HG02840 (cell line): ENCODE data around the gene RHO.
"Not testable (repeated sequence)": the region's sequence is repeated elsewhere in the genome, so short reads cannot be mapped to it uniquely, and the experiment has no call there.

Experiments used
- ATAC-seq: cut with Tn5 transposase; IDR thresholded peaks from one replicate; pipeline ENCODE4 v1.9.1; 2021; ENCODE audit warnings: mild to moderate bottlenecking, moderate library complexity, moderate number of reproducible peaks; ENCODE audit not compliant: unreplicated experiment, low FRiP score

The RHO gene

DNA sequence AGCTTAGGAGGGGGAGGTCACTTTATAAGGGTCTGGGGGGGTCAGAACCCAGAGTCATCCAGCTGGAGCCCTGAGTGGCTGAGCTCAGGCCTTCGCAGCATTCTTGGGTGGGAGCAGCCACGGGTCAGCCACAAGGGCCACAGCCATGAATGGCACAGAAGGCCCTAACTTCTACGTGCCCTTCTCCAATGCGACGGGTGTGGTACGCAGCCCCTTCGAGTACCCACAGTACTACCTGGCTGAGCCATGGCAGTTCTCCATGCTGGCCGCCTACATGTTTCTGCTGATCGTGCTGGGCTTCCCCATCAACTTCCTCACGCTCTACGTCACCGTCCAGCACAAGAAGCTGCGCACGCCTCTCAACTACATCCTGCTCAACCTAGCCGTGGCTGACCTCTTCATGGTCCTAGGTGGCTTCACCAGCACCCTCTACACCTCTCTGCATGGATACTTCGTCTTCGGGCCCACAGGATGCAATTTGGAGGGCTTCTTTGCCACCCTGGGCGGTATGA, at the start of gene RHO:
Gene RHO, plus strand, starts transcription at position 51 of the 512 bp plus-strand sequence. Its CDS starts 95 bp downstream, at position 146.
- no peak for ATAC-seq

DNA sequence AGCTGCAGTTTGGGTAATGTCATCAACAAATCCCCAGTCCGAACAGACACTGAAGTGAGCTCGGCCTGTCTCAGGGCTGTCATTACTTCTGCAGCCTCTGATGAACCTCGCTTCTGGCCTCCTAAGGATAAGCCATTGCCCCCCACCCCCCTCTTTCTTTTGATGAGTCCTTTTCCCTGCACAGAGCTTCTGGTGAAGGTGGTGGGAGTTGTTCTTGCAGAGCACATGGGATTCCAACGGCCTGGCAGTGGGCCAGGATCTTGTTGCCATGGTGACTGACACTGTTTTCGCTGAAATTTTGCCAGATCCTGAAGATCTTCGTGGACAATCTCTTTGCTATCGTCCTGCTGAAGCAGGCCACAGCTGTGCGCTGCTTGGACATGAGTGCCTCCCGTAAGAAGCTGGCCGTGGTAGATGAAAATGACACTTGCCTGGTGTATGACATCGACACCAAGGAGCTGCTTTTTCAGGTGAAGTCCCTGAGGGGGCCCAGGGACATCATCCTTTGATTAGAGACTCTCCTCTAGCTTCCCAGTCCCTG, 47.1 kb upstream of the RHO start:
- ATAC-seq: not testable (repeated sequence)

DNA sequence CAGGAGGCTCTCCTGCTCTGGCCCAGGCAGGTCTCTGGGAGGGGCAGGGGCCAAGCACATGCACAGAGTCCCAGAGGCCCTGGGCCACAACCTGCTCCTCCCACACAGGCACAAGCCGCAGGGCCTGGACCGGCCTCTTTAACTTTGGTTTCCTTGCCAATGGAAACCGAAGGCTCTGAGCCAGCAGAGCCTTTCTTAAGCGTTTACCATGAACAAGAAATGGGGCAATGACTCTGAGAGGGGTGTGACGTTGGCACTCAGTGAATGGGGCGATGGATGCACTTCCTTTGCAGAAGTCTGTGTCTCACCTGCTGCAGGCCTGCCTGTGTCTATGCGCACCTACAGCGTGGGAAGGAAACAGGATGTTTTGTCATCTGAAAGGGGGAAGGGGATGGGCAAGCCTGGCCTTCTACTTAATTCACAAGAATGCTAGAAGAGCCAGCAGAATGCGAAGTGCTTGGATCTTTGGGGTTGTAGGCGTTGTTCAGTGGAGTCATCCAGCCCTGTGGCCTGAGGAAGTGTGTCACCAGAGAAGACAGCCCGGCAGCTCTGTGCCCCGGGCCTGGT, 46.6 kb upstream of the RHO start:
- ATAC-seq: no peak

DNA sequence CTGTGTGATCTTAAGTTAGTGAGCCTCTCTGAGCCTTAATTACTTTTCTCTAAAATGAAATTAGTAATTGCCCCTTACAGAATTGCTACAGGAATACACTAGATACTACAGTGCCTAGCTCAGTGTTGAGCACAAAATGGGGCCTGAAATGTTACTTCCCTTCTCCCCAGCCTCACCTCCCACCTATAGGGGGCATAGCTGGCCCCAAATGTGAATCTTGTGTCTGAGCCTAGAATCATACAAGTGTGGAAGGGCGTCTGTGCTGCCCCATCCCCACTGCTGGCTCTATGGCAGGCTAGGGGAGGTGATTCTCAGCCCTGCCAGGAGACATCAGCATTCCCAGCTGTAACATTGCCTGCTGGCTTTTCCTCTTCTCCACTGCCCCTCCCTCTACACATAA, 45.7 kb upstream of the RHO start:
- ATAC-seq: no peak

DNA sequence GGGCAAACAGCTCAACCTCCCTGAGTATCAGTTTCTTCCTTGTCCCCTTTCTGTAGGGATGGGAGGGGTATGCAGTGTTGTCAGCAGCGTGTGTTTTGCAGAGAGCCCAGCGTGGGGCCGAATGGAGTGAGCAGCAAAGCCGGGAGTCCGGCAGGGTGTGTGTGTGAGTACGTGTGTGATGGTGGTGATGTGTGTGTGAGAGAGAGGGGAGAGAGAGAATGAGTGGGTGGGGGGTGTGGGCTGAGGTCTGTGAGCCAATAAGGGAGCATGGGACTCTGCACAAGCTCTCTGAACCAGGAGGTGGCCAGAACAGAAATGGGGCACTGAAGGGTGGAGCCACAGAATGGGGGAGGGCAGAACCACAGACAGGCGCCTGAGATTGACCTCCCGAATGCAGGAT, 44.6 kb upstream of the RHO start:
- ATAC-seq: no peak

DNA sequence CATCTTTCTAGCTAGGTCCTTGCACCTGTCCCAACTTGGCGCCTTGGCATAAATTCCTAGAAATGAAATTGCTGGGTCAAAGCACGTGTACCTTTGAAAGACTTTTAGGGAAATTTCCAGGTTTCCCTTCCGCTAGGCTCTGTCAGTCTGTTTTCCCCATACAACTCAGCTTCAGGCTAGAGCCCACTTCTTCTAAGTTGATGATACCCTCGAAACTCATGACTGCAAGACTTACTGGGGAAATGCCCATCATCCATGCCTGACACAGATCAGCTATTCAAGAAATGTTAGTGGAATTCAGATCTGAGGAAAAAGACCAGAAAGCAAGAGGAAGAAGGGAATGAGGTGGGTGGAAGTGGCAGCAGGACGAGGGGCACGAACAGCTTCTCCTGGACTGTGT, 43.3 kb upstream of the RHO start:
- ATAC-seq: not testable (repeated sequence)

DNA sequence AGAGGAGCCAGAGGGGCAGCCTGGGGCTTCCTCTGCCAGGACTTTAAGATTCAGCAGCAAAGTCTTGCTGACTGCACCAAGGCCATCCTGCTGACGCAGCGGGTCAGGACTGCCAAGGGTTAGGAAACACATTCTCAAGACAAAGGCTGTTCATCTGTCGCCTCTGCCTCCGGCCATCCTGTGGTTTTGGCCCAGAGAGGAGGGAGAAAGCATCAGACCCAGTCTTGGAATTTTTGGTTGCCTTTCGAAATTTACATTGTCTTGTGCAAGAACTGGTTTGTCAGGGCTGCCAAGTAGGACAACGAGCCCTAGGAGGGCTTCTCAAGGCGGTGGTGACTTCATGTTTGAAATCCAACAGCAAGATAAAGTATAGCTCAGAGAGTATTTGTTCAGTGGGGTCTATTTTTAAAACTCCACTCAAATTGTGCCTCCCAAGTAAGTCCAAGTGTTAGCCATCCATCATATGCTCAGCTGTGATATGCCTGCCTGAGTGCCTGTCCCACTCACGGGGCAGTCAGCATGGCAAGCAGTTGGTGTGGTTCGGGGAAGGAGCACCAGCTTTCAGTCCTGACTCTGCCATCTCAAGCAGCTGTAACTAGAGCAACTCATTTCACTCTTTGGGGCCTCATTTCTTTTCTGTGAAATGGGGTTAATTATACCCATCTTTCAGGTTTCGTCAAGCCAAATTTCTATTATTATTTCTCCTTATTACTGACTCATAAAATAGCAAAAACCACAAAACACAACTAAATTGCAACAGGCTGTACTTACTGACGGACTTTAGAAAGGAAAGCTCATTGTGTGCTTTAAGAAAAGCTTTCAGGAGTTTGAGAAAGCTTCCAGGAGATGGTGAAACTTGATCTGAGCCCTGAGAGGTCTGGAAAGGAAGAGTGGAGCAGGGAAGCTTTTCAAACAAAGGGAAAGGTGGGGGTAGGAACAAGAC, 42.4 kb upstream of the RHO start:
- ATAC-seq: no peak

DNA sequence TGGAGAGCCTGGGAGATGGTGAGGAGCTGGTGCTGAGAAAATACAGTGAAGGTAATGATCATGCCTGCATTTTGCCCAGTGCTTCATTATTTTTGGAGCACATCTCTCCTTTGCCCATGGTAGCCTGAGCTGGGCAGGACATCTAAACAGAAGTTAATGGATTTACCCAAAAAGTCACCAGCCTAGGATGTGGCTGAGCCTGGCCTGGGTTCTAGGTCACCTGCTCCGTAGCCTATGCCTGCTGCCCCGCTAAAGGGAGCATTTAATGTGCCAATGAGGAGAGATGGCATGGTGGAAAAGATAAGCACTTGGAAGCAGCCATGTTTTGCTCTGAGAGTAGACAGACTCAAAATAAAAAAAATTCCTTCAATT, 41.8 kb upstream of the RHO start:
- ATAC-seq: no peak

DNA sequence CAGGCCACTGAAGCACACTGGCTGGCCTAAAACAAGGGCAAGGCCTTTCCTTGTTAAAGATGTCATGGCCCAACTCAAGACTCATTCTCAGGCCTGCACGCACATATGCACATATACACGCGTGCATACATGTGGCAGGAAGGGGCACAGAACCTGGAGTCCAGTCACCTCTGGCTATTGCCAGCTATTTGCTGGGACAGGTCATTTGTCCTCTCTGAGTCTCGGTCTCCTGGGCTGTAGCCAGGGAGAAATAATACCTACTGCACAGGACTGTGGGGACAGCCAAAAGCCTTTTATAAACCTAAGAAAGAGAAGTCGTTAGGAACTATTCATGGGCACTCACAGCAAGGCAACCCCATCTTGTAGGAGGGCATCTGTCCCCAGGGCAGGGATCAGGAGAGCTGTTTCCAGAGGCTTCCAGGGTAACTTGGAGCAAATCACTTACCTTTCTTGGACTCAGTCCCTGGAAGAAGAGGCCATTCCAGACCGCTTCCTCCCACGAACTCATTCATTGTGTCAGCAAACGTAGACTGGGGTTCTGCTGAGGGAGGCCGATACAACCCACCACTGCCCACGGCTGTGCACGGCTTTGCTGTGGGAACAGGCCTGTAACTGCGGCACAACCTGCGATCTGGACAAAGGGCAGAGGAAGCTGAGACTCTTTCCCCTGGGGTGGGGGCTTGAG, 41.1 kb upstream of the RHO start:
- no peak for ATAC-seq

DNA sequence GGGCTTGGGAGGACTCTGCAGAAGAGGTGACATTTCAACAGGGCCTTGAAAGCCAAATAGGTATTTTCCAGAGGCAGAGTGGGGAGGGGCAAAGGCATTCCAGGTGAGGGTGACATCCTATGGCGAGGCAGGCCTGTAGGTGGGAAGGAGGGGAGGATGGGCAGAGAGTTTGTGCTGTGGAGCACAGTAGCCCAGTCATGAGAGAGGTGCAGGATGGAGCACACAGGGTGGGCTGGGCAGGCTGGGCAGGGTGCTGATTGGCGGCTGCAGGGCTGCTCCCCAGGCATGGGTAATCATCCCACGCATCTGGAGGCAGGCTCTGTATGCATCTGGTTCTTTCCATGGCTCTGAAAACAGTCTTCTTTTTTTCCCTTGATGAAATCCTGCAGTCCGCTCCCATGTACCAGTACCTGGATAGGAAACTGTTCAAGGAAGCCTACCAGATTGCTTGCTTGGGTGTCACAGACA, 40.5 kb upstream of the RHO start:
- not testable (repeated sequence) for ATAC-seq

DNA sequence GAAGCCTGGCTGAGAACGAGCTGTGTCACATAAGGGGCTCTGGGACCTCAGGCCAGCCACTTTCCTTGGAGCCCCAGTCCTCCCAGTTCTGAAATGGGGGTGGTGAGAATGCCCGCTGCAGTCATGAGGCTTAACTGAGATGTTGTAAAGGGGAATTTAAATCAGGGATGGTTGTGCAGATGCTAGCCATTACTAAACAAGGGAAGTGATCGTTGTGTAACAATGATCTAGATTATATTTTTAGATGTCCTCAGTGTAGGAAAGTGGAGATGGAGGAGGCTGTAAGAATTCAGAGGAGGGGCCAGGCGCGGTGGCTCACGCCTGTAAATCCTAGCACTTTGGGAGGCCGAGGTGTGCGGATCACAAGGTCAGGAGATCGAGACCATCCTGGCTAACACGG, 39.2 kb upstream of the RHO start:
- ATAC-seq: not testable (repeated sequence)

DNA sequence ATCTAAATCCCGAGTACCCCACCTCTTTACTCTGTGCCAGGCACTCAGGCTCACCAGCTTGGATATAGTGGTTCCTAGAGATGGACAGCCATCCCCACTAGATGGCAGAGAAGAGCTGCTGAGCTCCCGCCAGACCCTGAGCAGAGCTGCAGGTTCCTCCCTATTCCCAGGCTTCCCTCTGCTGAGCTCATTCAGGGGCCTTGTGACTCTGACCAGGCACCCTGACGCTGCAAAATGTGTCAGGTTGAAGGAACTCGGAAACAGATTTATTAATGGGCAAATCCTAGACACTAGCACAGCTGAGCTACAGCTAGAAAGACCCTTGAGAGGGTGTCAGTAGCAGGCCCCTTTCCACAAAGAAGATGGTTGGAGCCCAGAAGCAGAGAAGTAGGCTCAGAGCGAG, 38.2 kb upstream of the RHO start:
- no peak for ATAC-seq

DNA sequence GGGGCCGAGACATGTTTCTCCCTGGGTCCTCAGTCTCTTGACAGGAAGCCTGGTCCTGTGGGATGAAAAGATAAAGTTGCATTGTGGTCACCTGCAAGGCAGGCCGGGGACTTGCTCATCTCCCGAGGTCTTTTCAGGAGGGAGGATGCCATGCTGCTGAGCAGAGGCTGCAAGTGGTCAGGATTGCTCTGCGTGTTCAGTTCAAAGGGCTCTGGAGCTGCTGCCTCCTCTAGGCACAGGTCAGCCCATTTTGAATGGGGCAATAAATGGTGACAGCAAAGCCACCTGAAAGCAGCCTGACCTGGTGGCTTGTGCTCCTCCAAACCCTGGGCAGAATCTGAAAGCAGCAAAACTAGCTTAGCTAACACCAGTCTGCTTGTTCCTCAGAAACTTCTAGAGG, 37.4 kb upstream of the RHO start:
- ATAC-seq: not testable (repeated sequence)

DNA sequence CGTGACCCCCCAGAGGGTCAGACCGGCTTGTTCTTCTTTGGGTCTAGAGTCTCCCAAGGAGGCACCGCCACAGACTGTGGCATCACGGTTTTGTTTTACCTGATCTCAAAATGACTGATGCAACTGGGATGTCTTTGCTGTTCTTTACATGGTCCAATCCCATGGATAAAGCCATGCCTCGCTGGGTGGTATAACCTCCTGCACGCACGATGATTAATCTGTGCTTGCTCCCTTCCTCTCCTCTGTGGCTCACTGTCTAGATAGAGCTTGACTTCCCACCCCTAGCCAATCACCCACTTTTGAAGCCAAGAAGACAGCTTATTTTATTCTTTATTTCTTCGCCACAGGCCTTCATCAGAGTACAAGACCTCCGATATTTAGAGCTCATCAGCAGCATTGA, 36.6 kb upstream of the RHO start:
- ATAC-seq: no peak

DNA sequence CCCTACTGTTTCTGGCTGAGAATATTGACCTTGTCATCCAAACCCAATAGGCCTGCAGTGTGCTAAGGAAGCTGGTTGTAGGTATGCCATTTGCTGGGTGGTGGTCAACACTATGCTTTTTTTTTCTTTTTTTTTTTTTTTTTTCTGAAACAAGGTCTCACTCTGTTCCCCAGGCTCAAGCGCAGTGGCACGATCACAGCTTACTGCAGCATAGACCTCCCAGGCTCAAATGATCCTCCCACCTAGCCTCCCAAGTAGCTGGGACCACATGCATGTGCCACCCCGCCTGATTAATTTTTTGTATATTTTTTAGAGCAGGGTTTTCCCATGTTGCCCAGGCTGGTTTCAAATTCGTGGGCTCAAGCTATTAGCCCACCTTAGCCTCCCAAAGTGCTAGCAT, 35.7 kb upstream of the RHO start:
- no peak for ATAC-seq

DNA sequence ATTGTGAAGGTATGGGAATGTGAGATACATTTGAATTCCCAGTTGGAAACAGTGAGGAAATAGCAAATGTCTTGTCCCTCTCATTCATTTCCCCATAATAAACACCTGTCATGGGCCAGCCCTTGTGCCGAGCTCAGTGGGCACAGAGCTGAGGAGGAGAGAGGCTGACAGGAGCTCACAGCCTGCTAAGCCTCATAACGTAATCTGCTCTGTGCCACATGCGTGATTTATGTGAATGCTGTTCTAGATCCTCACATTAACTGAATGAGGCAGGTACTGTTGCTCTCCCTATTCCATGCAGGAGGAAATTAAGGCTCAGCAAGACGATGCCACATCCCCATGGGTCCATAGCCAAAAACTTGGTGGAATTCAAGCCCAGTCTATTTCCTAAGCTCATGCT, 35.2 kb upstream of the RHO start:
- ATAC-seq: no peak

DNA sequence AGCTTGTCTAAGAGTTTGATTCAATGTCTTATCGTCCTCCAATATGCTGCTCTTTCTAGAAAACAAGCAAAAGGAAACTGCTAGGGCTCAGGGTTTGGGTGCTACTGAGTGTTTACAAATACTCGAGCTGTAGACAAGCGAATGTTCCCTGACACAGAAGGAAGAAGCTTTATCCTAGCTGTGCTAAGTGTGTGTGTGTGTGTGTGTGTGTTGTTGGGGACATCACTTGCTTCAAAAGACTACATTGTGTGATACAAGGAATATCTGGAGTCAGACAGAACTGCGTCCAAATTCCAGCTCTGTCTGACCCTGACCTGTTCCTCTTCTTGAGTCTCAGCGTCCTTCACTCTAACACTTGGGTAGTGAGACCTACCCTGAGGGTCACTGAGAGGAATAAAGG, 33.9 kb upstream of the RHO start:
- ATAC-seq: not testable (repeated sequence)

DNA sequence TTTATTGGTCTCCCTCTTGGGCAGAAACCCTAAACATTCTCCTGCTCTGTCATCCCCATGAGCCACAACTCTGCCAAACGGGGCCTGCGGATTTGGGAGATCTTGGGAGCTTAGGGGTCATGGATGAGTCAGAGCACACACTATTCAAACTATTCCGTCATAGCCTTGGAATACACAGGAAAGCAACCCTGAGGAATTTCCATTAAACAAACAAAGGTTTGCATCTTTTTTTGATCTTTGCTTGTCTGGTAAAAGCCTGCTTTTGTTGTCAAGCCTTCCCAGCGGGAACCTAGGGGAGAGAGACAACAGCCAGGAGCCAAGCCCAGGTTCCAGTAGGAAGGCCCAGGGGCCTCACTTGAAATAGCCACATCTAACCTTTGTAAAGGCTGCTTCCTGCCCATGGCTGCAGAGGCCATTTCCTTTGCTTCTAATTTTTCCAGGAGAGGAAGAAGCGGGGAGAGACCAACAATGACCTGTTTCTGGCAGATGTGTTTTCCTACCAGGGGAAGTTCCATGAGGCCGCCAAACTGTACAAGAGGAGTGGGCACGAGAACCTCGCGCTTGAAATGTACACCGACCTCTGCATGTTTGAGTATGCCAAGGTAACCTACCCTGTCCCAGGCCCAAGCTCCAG, 33.3 kb upstream of the RHO start:
- not testable (repeated sequence) for ATAC-seq

DNA sequence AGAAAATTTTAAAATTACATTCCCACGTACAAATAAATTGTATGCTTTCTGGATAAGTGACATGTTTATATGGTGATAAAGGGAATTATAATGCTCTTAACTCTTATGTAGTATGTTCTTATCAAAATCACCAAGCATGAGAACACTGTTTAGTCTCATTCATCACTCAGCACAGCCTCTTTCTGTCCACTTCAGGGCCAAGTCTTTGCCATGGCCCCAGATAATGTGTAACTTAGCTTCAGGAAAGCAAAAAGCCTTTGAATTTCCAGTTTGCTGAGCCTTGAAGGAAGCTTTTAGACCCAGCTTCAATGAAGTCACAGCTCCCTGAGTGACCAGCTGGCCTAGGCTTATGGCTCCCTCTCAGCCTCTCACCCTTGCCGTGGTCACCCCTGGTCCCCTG, 30.6 kb upstream of the RHO start:
- not testable (repeated sequence) for ATAC-seq
